ENCODE data around the gene WDR90.
"Not testable (repeated sequence)": the region's sequence is repeated elsewhere in the genome, so short reads cannot be mapped to it uniquely, and the experiment has no call there.

Gene WDR90

DNA sequence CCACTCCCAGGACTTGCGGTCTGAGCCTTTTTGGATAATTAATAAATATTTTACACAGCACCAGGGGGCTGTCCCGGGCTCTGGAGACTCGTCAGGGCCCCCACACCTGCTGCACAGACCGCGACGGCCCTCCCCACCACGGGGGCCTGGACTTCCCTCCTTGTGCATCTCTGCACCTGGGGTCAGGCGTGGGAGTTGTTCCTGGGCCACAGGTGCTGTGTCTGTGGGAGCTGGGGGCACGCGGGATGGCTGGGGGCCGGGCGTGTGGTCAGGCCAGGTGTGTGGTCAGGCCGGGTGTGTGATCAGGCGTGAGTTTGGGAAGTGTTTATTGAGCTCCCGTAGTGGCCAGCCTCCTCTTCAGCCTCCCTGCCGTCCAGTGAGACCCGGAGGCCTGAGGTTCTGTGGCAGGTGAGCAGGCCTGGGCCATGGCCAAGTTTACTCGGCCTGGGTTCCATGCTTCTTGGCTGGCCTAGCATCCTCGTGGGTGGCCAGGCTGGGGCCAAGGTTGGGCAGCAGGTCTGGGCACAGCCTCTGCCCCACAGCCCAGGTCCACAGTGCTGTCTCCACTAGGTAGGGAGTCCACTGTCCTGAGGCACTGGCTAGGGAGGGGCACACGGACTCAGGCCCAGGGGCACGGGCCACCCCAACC is 29.2 kb downstream of the WDR90 start:
- DNase-seq: no peak

DNA sequence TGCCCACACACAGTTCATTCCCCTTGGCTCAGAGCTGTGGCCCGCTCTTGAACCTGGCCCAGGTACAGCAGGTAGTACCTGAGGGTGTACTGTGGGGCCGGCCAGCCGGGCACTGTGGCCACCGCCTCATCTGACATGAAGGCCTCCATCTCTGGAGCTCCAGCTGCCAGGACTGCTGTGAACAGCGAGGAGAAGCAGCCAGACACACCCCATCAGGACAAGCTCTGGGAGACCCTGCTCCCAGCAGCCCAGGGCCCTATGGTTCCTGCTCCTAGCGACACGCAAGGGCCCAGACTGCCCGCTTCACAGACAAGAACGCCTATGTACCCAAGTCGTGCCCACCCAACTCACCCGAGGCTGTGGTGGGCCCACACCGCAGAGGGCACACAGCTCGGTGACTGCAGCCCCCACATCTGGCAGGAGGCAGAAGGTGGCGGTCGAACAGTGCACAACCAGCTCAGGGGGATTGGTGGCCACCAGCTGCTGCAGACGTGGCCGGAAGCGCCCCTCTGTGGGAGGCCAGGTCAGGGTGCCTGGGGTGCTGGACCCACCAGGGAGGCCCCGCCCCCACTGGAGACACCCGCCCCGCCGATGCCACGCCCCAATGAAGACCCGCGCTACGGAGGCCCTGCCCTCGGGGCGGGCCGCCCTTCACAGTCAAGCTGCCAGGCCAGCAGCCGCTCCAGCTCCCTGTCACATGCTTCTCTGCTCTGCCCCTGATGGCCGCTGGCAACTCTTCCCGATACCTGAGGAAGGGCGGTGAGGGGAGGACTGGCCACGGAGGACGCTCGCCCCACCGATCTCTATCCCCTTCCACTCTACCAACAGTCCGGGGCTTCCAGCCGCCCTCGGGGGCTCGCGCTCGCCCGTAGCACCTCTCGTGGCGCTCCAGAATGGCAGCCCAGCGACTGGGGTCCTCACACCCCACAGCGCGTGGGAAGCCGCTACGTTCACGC is 30.0 kb downstream of the WDR90 start:
- DNase-seq: peak; percentile 33

DNA sequence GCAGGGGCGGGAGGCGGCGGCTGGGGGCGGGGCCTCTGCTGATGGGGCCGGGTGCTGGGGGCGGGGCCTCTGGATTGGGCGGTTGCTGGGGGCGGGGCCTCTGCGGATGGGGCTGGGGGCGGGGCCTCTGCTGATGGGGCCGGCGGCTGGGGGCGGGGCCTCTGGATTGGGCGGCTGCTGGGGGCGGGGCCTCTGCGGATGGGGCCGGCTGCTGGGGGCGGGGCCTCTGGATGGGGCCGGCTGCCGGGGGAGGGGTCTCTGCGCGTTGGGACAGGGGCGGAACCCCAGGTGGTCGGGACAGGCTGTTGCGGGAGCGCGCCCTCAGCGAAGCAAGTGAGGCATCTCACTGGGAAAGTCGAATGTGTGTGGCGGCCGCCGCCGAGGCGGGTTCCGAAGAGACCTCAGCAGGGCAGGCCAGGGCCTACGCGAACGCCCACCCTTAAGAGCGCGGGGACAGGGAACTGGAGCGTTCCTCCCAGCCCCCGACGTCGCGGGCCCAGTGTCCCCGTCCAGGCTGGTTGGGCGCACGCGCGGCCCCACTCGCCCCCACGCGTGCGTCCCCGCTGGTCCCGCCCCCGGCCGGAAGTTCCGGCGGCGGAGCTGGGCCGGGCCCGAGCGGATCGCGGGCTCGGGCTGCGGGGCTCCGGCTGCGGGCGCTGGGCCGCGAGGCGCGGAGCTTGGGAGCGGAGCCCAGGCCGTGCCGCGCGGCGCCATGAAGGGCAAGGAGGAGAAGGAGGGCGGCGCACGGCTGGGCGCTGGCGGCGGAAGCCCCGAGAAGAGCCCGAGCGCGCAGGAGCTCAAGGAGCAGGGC is 30.9 kb downstream of the WDR90 start, which contains the start of gene STUB1:
STUB1 (plus strand) TSS at position 597 of the 811 bp plus-strand sequence; CDS start at position 713, 116 bp downstream.
- DNase-seq: peak; percentile 58

GRCh38 chr16:680625-680945 is 31.4 kb downstream of the WDR90 start:
- no peak for DNase-seq

GRCh38 chr16:680967-681745 is 32.0 kb downstream of the WDR90 start:
- no peak for DNase-seq

GRCh38 chr16:681746-682427 is 32.7 kb downstream of the WDR90 start:
- no peak for DNase-seq

GRCh38 chr16:682493-683395 is 33.6 kb downstream of the WDR90 start:
- DNase-seq: no peak

DNA sequence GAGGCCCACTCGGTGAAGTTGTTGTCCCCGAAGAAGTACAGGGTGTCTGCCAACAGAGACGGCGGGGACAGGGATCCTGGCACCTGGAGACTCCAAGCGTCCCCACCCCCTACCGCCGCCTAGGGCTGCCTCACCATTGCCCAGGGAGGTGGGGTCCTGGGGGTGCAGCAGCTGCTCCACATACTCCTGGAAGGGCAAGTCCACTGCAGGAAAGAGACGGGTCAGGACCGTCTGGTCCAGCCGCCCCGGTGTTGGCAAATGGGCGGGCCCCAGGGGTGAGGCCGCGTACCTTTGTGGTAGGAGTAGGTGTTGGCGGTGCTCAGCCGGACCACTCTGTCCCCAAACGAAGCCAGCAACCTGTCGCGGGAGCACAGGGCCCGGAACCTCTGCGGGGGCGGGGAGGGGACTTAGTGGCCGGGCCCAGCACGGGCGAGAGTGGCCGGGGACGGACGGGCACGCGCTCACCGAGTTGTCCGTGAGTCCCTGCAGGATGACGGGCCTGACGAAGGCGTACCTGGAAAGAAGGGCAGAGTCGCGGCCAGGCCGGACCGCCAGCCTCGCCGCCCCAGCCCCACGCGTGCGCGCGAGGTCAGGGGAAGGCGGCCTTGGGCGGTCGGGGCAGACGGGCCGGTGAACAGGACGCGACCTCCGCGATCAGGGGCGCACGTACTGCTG is 34.4 kb downstream of the WDR90 start:
- DNase-seq: no peak

GRCh38 chr16:684071-684794 is 35.1 kb downstream of the WDR90 start, which contains the start of gene JMJD8:
JMJD8 (minus strand) TSS chr16:684334; CDS start chr16:684319, 15 bp downstream.
- peak; percentile 86 for DNase-seq

- DNase-seq: no peak
Observed at GRCh38 chr16:684961-685696, 36.0 kb downstream of the WDR90 start.

DNA sequence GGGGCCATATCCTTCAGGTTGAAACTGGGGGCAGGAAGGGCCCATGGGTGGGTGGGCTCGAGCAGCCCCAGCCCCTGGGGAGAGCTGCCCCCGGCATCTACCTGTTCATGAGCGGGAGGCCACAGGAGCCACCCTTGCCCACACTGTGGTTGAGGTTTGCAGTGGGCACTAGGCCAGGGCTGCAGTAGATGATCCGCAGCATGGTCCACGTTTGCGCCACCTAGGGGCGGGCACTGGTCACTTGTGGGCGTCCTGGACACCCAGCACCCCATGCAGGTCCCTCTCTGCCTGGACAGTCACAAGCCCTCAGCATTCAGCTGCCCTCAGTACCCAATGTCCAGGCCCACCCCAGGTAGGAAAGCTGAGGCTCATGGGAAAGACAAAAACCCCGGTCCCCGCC is 36.8 kb downstream of the WDR90 start:
- peak; percentile 21 for DNase-seq

GRCh38 chr16:686459-687260 is 37.5 kb downstream of the WDR90 start:
- DNase-seq: no peak

GRCh38 chr16:687499-687898 is 38.3 kb downstream of the WDR90 start:
- no peak for DNase-seq

- DNase-seq: no peak
Observed at GRCh38 chr16:689175-689897, 40.2 kb downstream of the WDR90 start.

DNA sequence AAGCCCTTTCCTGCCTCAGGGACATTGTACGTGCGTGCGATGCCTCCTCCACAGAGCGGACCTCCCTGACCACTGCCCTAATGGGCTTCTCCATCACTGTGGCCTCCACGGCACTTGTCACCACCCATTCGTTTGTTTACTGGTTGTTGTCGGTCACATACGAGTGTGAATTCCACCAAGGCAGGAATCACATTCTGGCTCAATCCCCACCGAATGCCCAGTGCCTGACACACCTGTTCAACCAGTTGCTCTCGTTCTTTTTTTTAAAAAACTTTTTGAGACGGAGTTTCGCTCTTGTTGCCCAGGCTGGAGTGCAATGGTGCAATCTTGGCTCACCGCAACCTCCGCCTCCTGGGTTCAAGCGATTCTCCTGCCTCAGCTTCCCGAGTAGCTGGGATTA is 42.1 kb downstream of the WDR90 start:
- DNase-seq: not testable (repeated sequence)

- no peak for DNase-seq
Observed at GRCh38 chr16:692356-693108, 43.4 kb downstream of the WDR90 start.
